Peyer's patch (tissue), 4 donors: ENCODE measurements around the gene HSD3B1. TPM values are rescaled to one million over a fixed set of nuclear protein-coding genes. Genes with fewer than 3 reads are reported as not detected.

Experiments used
- DNase-seq, 3 donors: peaks; one replicate each; pipeline ENCODE4 v3.0.0-alpha.2; 2017 to 2019
- H3K27ac ChIP-seq, 4 donors: fragments of 200-600 bp; sonication (generic); one replicate each; pipeline ENCODE4 v1.5.1; 2016 to 2019
- H3K27me3 ChIP-seq, 2 donors: fragments of 200-600 bp; sonication (generic); one replicate each; pipeline ENCODE4 v1.5.1; 2019
- H3K36me3 ChIP-seq, 3 donors: fragments of 200-600 bp; sonication (generic); one replicate each; pipeline ENCODE4 v1.5.1; 2016 to 2019
- H3K4me1 ChIP-seq, 4 donors: fragments of 200-600 bp; sonication (generic); one replicate each; pipeline ENCODE4 v1.5.1; 2016 to 2019
- H3K4me3 ChIP-seq, 4 donors: fragments of 200-600 bp; sonication (generic); 1 replicate in 3 of 4; 2 replicates in 1 of 4; pipeline ENCODE4 v1.5.1; 2016 to 2019; ENCODE audit warnings: mild to moderate bottlenecking in 1 of 4
- H3K9me3 ChIP-seq, 4 donors: fragments of 200-600 bp; sonication (generic); one replicate each; pipeline ENCODE4 v1.5.1; 2016 to 2019; ENCODE audit warnings: mild to moderate bottlenecking in 1 of 4
- POLR2A ChIP-seq, 2 donors: fragments of 450-650 bp; IDR thresholded peaks; one replicate each; pipeline ENCODE4 v1.5.1; 2017; ENCODE audit warnings: antibody characterized with exemption in 2 of 2, mild to moderate bottlenecking in 2 of 2, moderate library complexity in 2 of 2
- total RNA-seq, 4 donors: library from RNA; depleted of rRNA; stranded (reverse); fragments of >200 nt; gene quantifications; one replicate each; pipeline ENCODE4 v1.1.0, GENCODE V29; 2016
- TF ChIP-seq, protein P1 (sequence below), 6 experiments: fragments of 450-650 bp in 4 of 6; fragments of 200-600 bp in 2 of 6; sonication (generic) in 1 of 6; IDR thresholded peaks; one replicate each; pipeline ENCODE4 v1.5.1; 2017 to 2019; ENCODE audit warnings: antibody characterized with exemption in 6 of 6, mild to moderate bottlenecking in 3 of 6, moderate library complexity in 1 of 6

The HSD3B1 gene
- total RNA-seq, result 100 to 1,000 TPM in 1 of 4 donors, 10 to 100 TPM in 2, not detected in 1; 61.3 to 121 (median 71.3) TPM

DNA sequence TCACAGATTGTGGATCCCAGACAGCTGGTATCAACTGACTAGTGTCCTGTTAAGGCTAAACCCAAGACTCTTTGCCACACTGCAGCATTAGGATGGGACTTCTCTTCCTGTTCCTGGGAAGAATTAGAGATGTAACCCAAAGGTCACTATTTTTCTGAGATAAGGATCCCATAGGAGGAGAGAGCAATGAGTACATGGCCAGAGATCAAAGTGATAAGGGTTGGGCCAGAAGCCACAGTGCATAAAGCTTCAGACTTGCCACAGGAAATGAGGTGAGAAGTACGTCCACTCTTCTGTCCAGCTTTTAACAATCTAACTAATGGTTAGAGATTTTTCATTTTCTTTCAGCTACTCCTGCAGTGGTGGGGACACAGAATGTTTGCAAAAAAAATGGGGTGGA is at the start of gene HSD3B1:
Gene HSD3B1, plus strand, starts transcription at position 270 of the 400 bp plus-strand sequence. CDS start 267 bp downstream, outside the sequence.
- H3K36me3 ChIP-seq, result no peaks in the 10 kb centered on the region
- peak in 1 of 2 donors; percentile 34 for TF ChIP-seq POLR2A (IDR thresholded peaks at IDR 0.05)
- TF ChIP-seq, protein P1, sequence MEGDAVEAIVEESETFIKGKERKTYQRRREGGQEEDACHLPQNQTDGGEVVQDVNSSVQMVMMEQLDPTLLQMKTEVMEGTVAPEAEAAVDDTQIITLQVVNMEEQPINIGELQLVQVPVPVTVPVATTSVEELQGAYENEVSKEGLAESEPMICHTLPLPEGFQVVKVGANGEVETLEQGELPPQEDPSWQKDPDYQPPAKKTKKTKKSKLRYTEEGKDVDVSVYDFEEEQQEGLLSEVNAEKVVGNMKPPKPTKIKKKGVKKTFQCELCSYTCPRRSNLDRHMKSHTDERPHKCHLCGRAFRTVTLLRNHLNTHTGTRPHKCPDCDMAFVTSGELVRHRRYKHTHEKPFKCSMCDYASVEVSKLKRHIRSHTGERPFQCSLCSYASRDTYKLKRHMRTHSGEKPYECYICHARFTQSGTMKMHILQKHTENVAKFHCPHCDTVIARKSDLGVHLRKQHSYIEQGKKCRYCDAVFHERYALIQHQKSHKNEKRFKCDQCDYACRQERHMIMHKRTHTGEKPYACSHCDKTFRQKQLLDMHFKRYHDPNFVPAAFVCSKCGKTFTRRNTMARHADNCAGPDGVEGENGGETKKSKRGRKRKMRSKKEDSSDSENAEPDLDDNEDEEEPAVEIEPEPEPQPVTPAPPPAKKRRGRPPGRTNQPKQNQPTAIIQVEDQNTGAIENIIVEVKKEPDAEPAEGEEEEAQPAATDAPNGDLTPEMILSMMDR (IDR thresholded peaks at IDR 0.05), result no peak
- peaks cover 0 to 3% (median 0%) of the 10 kb centered on the region in 4 donors for H3K4me1 ChIP-seq
- peak in 1 of 3 donors; percentile 57 for DNase-seq
- H3K9me3 ChIP-seq, result no peaks in the 10 kb centered on the region
- peak within 1 kb of the TSS in 2 of 4 donors; percentile 37 to 41 for H3K4me3 ChIP-seq
- H3K27me3 ChIP-seq, result no peaks in the 10 kb centered on the region
- H3K27ac ChIP-seq, result peak within 1 kb of the TSS in 3 of 4 donors; percentile 35 to 67 (median 39)

DNA sequence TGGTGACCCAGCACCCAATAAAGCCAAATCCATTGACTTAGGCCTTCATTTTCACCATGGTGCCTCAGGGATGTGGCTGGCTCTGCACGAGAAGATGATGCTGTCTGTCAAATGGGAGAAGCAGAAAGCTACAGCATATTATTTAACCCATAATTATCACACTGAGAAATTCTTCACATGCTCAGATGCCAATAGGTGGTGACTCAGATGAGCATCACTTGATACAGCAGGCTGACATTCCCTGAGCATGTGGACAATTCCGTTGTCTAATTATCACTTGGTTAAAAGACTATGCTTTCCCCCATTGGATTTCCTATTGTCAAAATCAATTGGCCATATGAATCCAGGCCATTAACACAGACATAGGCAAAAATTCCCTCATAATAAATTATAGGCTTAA is 44.0 kb upstream of the HSD3B1 start:
- no peaks in the 10 kb centered on the region for H3K36me3 ChIP-seq
- H3K27me3 ChIP-seq, result no peaks in the 10 kb centered on the region
- TF ChIP-seq POLR2A (IDR thresholded peaks at IDR 0.05), result no peak
- TF ChIP-seq, protein P1 (IDR thresholded peaks at IDR 0.05), result no peak

DNA sequence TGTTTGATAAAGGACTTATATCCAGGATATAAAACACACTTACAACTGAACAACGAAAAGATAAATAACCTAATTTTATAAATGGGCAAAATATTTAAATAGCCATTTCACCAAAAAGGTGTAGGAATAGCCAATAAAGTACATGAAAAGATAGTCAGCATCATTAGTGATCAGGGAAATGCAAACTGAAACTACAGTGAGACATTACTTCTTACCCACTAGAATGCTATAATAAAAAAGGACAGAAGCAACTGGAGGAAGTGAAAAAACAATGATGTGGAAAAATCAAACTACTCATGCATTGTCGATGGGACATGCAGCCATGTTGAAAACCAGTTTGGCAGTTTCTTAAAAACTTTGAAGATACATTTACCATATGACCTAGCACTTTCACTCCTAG is 43.4 kb upstream of the HSD3B1 start:
- H3K27ac ChIP-seq, result no peak overlapping the region
- TF ChIP-seq, protein P1 (IDR thresholded peaks at IDR 0.05), result no peak
- TF ChIP-seq POLR2A (IDR thresholded peaks at IDR 0.05), result no peak
- H3K27me3 ChIP-seq, result no peaks in the 10 kb centered on the region
- H3K9me3 ChIP-seq, result no peaks in the 10 kb centered on the region
- H3K36me3 ChIP-seq, result no peaks in the 10 kb centered on the region
- no peak overlapping the region for H3K4me3 ChIP-seq
- DNase-seq, result no peak
- H3K4me1 ChIP-seq, result peaks cover 0 to 17% (median 0%) of the 10 kb centered on the region in 4 donors

More for the DNA sequence above, 44.0 kb upstream of the HSD3B1 start:
- Histone ChIP-seq H3K27ac (no peak overlapping the region), H3K4me3 (no peak overlapping the region), H3K4me1 (peaks cover 0 to 12% (median 0%) of the 10 kb centered on the region in 4 donors), H3K9me3 (no peaks in the 10 kb centered on the region)
- no peak for DNase-seq

DNA sequence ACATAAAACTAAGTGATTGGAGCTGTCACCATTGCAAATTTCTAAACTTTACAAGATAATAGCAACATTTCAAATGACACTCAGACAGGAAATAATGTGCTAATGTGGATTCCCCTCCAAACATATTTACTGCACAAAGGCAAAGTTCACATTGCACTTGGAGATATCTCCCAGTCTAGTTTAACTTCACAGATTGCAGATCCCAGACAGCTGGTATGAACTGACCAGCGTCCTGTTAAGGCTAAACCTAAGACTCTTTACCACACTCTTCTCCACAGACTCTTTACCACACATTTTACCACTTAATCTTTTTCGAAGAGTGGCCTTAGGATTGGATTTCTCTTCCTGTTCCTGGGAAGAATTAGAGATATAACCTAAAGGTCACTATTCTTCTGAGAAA is 40.6 kb upstream of the HSD3B1 start:
- Histone ChIP-seq H3K4me1 (peaks cover 0 to 23% (median 0%) of the 10 kb centered on the region in 4 donors), H3K9me3 (no peaks in the 10 kb centered on the region), H3K4me3 (no peak overlapping the region), H3K36me3 (no peaks in the 10 kb centered on the region), H3K27me3 (no peaks in the 10 kb centered on the region), H3K27ac (peak overlapping the region in 2 of 4 donors; percentile 26 to 35)
- TF ChIP-seq, protein P1 (IDR thresholded peaks at IDR 0.05), result no peak
- no peak for TF ChIP-seq POLR2A (IDR thresholded peaks at IDR 0.05)
- no peak for DNase-seq

DNA sequence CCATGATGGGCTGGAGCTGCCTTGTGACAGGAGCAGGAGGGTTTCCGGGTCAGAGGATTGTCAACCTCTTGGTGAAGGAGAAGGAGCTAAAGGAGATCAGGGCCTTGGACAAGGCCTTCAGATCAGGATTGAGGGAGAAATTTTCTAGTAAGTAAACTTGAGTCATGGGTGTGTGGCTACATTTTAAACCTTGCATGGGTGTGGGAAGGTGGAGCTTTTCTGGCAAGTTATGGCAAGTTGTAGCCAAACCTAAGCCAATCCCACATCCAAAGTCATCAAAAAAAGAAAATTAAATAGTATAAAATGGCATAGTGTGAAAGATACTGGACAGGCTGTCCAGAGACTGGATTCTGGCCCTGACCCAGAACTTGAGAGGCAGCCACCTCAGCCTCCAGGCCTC is 39.8 kb upstream of the HSD3B1 start:
- TF ChIP-seq POLR2A (IDR thresholded peaks at IDR 0.05), result no peak
- TF ChIP-seq, protein P1 (IDR thresholded peaks at IDR 0.05), result no peak
- peak overlapping the region in 2 of 4 donors; percentile 26 to 35 for H3K27ac ChIP-seq
- peaks cover 0 to 23% (median 0%) of the 10 kb centered on the region in 4 donors for H3K4me1 ChIP-seq
- H3K4me3 ChIP-seq, result no peak overlapping the region
- no peaks in the 10 kb centered on the region for H3K9me3 ChIP-seq
- no peak for DNase-seq
- no peaks in the 10 kb centered on the region for H3K27me3 ChIP-seq
- H3K36me3 ChIP-seq, result no peaks in the 10 kb centered on the region
